ENCODE measurements around the gene AGMO.

The AGMO gene

DNA sequence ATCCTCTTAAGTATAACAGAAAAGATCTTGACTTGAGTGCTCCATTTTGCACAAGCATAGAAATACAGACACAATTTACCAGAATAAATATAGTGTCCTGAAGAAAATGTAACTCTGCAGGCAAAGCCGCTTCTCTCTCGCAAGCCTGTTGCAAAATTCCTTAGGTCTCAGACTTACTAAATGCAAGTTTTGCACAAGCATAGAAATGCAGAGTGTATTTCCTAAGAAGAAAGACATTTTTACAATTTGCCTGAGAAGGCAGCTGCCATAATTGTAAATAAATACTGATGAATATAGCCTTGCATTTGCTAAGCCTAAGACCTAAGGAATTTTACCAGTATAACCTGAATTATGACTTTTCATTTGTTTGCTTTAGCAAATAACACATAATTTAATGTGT, 67.1 kb downstream of the AGMO start:
- FAIRE-seq = no peak

DNA sequence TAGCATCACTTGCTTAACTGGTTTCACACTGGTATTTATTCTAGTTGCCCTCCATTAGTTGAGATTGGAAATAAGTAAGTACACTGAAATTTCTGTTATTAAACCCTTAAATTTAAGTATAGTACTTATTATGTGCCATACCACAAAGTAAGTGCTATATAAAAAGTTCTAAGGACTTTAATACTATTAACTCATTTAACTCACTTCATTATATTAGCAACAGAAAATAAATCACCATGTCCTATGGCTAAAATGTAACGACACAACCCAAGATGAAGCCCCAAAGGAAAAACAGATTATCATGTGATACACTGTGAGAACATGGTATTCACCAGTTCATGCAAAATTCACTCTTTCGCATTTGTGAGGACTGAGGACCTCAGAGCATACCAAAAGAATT, 70.5 kb downstream of the AGMO start:
- FAIRE-seq = no peak

DNA sequence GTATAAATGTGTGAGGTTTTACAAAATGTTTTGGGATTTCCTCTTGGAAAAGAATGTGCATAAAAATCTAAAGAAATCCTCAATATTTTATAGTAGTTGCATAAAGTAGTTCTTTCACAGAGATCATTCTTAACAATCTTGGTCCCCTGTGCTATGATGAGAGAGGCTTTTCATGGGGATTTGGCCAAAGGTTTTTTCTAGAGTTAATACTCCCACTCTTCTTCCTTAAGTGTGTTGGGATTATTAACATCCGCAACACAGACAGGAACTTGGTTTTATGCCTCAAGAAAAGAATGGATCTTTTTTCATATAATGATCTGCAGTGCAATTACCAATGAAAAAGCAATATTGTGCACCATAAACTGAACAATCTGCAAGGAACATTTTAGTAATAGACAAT, 71.5 kb downstream of the AGMO start:
- no peak for FAIRE-seq

DNA sequence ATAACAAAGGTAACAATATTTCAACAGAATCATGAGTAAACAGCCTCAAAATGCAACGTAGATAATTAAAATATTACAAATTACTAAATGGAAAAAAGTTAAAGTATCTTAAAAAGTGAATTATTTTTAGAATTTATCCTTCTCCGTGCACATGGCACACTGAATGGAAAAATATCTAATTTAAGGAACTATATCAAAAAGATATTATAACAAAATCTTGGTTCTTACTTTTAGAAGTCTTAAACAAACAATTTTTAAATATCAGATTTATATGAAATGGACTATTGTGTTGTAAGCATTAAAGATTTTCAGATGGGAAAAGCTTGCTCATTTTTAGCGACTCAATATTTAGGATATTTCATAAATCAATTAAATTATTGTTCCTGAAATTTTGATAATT, 72.0 kb downstream of the AGMO start:
- FAIRE-seq = peak; percentile 52

DNA sequence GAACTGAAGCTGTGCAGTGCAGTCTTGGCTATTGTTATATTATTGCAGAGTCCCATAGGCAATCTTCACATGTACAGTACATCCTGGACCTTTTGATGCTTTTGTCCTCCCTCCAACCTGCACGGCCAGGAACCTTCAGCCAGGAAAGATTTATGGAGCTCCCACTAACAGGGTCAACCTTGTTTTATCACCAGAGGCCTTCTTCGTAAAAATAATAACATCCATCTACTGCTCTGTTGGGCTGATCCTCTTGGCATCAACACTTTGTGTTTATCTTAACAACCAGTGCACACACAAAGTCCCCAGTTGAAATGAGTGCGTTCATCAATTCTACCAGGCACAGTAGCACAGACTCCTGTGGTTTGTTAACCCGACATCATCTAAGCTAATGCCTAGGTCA, 72.4 kb downstream of the AGMO start:
- FAIRE-seq = no peak

DNA sequence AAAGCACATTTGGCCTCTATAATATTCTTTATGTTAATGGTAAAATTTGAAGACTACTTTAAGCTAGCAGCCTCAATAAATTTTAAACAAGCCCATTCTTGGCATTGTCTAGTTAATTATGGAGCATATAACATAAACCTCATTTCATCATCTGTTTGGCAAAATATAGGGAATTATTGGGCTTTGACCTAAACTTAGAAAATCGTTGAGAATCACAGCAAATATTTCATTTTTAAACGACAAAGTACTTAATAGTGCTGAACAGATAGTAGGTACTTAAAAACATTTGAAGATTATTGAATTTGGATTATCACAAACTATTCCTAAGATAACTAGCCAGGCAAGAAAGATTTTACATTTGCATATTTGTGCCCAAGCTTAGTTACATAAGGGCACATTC, 73.4 kb downstream of the AGMO start:
- no peak for FAIRE-seq

DNA sequence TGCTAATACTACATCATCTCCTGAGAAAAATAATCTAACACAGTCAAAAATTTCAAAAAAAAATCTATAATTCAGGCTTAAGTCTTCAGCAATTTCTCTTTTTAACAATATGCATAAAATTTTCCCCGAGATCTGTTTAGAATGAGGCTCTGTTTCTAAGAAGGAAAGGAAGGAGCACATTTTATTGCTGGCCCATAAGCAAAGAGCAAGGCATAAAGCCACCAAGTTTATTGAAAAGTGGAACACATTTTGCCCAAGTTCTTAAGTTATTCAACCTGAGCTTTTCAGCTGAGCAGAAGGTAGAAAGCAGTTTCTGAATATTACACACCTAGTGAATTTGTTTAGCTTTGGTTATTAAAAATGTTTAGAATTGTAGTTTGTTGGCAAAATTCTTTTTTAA, 73.9 kb downstream of the AGMO start:
- FAIRE-seq = no peak

DNA sequence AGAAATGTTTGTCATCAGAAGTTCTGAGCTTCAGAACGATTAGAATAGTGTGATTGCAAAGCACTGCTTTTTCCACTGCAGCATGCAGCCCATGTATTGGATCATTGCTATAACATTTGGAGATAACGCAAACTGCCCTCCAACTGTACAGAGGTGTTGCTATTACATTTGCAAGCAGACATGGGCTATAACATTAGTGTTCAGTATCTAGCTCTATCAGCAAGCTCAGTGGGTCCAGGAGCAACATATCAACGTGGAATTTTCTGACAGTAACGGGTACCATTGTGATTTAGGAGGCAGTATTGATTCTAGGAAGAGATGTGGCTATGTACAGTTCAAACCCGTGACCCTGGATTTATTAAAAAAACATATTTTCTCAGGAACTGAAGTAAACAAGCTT, 75.8 kb downstream of the AGMO start:
- no peak for FAIRE-seq

DNA sequence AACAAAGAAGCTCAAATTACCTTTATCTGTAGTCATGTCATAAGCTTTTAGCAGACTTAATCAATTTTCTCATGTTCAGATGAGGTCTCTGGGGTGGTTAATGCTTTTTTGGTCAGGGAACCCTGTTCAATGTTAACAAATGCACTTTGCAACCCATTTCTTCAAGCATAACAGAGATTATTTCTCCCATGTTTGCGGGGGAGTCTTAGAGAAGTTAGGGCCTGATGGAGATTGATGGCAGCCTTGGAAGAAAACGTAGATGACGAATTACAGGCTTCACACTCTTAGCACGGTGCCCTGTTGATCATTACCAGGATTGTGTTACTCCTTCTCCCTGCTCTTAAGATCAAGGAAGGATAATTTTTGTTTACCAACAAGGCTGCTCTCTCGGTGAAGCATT, 76.4 kb downstream of the AGMO start:
- no peak for FAIRE-seq

DNA sequence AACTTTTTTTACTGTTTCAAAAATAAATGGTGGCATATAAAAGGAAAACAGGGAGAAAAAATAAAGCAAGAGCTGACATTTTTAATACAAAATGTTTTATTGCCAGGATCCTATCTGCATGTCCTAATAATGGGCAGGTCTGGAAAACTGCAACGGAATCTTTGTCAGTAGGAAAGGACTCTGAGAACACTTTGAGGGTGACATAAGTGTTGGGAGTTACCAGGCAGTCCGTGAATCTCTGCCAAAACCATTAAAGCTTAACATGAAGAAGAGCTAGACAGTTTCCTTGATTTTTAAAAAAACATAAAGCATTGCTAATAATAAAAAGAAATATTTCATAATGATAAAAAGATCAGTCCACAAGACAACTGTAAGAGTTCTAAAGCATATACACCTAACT, 80.7 kb downstream of the AGMO start:
- no peak for FAIRE-seq

DNA sequence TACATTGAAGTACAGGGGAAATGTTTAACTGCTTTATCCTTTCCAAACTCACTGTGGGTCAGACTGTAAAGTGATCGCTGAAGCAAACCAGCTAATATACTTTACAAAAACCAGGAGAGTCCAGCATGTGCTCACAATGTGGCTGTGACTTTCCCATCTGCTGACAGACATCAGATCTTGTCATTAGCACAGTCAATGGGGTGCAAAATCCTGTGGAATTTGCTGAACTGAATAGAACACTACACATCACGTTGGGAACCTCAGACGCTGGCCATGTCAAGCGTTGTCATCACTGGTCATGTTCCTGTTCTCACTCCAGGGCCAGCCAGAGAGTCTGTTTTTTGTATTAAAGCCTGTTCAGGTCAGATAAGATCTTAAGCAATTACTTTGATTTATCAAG, 83.4 kb downstream of the AGMO start:
- FAIRE-seq = no peak

DNA sequence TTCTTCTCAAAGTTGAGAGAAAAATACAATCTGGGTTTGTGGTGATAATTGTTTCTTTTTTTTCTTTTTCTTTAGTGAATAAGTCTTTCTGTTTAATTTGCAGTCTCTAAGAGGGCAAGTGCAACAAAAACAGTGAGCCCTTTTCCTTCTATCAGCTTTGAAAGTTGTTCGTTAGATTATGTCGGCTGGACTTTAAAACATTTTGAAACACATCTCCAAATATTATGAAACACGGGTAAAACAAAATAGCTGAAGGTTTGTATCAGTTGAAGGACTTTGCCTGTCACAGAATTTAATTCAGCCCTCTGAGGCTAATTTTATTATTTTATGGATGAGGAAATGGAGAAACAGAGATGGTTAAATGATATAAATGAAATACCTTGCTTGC, 85.3 kb downstream of the AGMO start:
- FAIRE-seq = no peak

DNA sequence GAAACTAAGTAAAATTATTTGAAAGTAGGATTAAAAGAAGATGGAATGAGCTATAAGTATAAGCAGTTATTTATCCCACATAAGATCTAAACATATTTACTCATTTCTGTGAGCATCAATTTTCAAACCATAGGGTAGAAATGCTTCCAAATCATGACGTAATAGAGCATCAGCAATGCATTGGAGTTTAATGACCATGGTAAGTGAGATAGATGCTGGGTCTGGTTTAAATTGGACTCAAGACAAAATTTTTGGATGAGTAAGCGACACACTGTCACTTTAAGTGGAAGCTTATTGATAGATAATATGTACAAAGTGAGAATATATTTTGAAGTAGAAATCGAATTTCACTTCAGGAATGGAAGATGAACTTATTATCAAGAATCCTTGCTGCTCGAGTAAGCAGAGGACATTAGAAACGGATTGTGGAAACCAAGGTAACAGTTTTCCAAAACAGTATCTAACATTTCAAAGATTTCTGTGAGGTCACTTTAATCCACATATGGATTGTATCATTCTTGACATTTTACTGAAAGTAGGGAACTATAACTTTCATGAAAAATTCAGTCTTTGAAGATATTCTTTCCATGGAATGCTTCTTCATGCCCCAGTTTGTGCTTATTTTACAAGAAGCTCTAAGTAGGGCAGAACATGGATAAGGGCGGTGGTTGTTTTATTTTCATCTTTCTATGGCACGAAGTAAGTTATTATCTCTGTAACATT, 85.8 kb downstream of the AGMO start:
- no peak for FAIRE-seq

DNA sequence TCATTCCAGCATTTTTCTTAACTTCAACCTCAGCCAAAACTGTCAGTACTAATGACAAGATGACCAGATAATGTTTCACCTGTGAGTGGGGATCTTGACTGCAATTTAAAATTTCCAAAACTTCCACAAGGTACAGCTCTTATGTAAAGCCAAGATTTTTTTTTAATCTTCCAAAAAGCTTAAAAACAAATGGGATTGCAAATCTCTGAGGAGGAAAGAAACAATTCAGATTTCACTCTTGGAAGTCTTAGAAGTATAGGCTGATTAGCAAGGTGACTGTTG, 90.2 kb downstream of the AGMO start:
- FAIRE-seq = no peak

DNA sequence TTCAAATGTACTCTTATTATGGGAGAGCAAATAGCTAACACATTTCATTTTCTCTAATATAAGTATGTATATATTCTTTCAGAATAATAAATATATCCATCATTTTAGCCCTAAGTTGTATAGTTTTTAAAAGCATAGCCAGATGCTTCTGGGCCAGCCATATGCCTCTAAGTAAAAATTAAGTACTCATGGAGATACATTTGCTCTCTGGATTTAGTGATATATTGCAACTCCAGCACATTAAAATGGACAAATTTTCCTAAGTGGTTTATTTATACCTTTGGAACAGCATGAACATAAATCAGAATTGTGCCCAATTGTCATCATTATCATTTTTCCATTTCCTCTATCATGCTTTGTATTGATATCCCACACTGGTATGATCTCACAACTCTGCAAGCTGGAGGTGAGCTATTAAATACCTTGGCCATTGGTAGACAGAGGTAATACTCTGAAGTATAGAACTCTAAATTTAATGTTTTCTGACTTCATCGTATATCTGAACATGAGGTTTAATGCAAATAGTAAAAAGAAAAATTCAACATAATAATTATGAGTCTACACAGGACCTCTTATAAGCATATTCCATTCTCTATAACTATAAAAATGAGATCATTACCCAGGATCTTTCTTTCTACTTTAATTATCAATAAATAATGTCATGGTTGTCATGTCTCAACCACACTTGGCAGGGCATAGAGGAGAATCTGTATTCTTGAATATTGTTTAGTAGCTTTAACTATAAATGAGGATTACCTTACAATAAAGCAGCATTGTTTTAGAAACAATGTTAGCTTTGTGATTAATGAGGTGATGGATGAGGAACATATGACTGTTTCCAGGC, 90.8 kb downstream of the AGMO start:
- no peak for FAIRE-seq

DNA sequence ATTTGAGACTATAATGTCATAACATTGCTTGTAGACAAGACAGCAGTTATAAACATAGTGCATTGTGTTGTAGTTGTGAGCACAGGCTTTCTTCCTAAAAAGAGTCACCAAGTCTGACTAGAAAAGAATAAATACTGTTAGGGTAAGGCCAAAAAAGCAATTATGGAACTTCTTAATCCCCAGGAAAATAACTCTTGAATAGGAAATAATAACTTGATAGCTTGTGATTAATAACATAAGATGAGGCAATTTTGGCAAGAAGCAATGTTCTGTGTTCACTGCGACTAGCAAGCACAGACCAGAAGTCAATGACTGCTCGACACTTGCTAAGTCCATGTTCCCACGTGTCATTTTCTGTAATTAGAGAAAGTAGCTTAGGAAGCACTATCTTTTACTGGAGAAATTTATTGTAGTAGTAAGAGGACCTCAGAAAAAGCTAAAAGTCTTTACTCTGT, 97.1 kb downstream of the AGMO start:
- FAIRE-seq = no peak

DNA sequence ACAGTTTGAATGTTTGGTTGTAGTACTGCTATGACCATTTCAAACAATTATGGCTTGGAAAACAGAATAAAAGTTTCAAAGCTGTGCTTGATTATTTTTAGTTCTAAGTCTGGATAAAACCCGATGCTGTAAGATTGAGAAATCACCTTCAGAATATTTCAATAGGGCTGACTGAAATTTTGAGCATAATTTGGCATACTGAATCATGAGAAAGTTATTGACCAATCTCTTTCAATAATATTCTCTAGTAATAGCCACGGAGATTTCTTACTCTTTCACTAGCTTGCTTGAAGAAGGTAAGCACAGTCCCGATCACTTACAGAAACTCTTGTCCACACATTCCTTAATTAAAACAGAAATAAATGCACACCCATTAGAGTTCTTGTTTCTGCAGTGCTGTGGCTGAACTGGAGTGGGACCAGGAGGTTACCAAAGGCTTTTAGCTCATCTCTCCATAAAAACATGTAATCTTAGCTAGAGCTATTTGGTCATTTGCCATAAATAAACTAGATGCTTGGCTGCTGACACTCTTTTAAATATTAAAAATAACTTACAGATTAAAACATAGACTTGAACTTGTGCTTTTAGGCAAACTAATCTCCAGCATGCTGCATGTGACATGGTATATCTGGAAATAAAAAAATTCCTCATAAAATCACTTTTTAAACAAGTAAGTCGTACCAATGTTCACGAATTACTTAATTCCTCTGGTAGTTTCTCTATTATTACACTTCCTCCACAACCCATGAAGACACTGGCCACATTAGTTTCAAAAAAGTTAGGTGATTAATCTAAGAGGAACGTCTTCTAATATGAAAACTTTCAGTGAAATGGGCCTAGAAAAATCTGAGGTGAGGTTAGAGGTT, 97.8 kb downstream of the AGMO start:
- no peak for FAIRE-seq

DNA sequence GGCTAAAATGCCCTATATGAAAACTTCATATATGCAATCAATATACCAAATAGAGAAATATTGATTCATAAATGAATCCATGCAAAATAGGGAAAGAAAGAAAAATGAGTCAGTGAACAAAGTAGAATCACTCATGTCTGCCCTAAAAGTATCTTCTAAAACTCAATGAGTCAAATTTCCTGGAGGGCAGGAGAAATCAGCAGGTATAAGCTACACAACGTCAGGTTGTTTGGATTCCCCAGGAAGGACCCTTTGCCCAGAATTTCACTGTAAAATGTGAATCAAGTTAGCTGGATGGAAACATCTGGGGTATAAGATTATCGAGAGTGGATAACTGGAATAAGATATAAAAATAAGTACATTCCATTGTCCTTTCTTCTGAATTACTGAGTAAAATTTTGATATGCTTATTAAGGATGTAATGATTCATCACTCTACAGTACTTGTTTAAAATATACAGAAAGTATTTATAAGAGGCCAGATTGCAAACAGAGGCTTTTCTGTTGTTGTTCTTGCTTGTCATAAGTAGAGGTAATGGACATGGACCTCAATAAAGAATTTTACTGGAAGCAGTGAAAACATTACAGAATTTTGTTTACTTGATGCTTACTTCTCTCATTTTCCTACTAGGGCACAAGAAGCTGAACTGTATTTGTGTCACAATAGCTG, 99.0 kb downstream of the AGMO start:
- no peak for FAIRE-seq

DNA sequence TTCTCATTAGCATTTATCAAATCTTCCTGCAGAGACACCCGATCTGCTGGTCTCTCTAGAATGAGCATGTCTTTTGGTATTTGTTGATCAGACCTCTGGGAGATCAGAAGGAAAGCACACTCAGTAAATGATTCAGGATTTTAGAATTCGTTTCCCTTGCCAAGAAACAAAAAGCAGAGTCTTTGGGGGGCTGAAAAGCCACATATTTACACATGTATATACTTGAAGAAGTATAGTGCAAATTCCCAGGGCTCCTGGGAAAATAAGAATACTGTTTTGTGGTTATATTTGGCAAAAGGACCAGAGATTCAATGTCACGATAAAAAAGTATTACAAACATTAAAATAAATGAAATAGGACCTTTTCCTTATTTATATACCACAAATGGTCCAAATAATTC, 100.2 kb downstream of the AGMO start:
- no peak for FAIRE-seq

DNA sequence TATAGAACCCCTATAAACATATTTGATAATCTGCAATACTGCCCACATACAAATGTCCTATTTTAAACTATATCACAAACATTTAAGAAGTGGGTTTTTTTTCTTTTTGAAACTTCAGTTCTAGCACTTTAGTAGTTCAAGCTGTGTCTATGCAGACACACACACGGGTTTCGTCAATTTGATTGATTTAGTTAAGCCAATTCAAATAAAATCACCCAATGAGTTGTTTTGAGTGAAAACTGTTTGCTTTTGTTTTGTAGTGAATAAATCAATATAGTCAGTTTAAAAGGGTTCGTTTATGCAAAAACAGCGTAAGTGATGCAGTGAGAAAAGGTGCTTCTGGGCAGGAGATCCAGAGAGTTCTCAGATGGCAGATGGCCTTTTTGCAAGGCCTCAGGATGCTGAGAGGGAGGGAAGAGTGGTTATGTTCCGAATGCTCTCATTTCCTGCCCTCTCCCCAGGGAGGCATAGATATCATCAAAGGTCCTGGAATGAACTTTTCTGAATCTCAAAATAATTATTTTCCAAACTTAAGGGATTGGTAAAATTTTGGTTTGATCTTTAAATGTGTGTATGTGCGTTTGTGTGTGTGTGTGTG, 102.7 kb downstream of the AGMO start:
- no peak for FAIRE-seq

DNA sequence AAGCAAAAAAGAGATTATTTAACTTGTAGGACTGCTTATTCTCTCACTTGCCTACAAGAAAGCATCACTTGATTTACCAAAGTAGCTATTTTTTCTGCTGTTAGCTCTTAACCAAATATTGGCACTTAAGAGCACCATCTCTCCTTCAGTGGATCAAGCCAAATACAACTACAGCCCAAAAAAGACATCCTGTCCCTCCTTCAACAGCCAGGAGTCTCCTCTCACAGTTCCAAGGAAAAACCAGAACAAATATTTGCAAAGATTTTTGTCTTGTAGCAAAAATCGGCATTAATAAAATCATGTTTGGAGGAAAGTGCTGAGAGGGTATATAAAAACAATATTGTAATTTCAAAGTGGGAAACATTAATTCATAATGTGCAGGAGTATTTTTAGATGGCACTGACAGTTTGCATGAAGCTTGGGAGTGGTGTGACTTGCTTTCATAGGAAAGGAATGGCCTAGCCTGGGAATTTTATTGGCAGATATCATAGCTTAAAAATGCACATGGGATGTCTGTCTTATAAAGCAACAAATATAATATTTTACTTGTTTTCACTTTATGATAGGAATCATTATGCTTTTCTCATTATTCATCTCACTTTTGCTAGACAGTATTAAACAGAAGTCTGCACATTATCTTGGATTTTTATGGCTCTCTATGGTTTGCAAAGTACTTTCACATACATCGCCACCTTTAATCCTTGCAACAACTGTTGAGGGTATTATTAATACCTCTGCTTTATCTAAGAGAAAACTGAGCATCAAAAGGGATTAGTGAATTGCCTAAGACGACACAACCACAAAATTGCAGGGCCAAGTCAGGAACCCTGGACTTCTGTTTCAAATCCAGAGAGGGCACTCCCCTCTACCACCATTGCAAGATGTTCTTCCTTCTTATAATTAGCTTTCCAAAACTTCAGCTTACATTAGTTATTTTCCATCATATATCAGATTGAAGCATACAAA, 103.5 kb downstream of the AGMO start:
- FAIRE-seq = no peak

DNA sequence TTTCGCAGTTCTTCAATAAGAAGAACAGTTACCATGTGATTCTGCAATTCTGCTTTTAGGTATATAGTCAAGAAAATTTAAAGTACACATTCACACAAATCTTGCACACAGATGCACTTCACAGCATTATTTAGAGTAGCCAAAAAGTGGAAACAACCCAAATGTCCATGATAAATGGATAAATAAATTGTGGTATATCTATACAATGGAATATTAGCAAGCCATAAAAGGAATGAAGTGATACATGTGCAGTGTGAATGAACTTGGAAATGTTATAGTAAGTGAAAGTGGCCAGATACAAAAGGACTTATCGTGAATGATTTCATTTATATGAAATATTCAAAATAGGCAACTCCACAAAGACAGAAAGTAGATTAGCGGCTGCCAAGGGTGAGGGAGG, 109.1 kb downstream of the AGMO start:
- no peak for FAIRE-seq

Data from G401.6 (cell line).